K562 (cell line): ENCODE data around the gene TTC13.

Experiments used
- NR2C2 ChIP-seq, 2 experiments: fragments of 200-800 bp in 1 of 2; sonication (Bioruptor generic) in 1 of 2; sonication (generic) in 1 of 2; formaldehyde crosslinking in 1 of 2; IDR thresholded peaks; 2 replicates each; pipeline versions ENCODE4 v1.6.1 to v1.8.0; 2016 to 2022; ENCODE audit warnings: mild to moderate bottlenecking in 1 of 2, missing compliant biosample characterization in 1 of 2, missing genetic modification characterization in 1 of 2, missing genetic modification reagents in 1 of 2
- SMARCC2 ChIP-seq: fragments of 450-650 bp; IDR thresholded peaks from 2 replicates; pipeline ENCODE4 v1.6.1; 2017; ENCODE audit warnings: antibody characterized with exemption, moderate library complexity, mild to moderate bottlenecking, low read depth
- YBX1 ChIP-seq: fragments of 450-650 bp; IDR thresholded peaks from 2 replicates; pipeline ENCODE4 v1.7.1; 2016; ENCODE audit warnings: mild to moderate bottlenecking
- ZBTB7A ChIP-seq: IDR thresholded peaks from 2 replicates; pipeline ENCODE4 v1.6.1; 2011; ENCODE audit warnings: low read depth, mild to moderate bottlenecking, low read length, moderate library complexity, borderline replicate concordance; ENCODE audit not compliant: control insufficient read depth
- ZNF780A ChIP-seq: fragments of 250-450 bp; sonication (Bioruptor Pico); IDR thresholded peaks from 2 replicates; pipeline ENCODE4 v1.5.0; 2021; ENCODE audit warnings: mild to moderate bottlenecking
- TF ChIP-seq, protein P1 (sequence below): sonication (generic); formaldehyde crosslinking; IDR thresholded peaks from 2 replicates; pipeline ENCODE4 v1.8.1; 2022; ENCODE audit warnings: missing genetic modification reagents

DNA sequence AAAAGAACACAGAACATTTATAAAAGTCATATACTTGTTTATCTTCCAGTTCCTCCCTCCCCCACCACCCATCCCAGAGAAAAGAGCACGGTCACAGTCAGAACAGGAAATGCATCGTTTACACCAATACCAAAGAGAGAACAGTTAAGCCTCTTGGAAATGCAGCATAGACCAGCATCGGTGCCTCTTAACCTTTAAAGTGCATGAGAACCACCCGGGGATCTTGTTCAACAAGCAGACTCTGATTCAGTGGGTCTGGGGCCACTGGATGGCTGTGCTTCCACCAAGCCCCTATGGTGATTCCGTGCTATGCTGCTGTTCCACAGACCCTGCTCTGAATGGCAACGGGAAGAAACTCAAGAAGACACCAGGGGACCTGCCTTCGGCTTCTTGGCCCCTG lies 42.2 kb upstream of the TTC13 start:
- TF ChIP-seq NR2C2 (CRISPR knock-in tag; IDR thresholded peaks at IDR 0.05) (no peak), NR2C2 (tag; IDR thresholded peaks at IDR 0.05) (no peak), YBX1 (no peak), ZBTB7A (no peak), ZNF780A (CRISPR knock-in tag) (no peak), SMARCC2 (no peak)
- TF ChIP-seq, protein P1, sequence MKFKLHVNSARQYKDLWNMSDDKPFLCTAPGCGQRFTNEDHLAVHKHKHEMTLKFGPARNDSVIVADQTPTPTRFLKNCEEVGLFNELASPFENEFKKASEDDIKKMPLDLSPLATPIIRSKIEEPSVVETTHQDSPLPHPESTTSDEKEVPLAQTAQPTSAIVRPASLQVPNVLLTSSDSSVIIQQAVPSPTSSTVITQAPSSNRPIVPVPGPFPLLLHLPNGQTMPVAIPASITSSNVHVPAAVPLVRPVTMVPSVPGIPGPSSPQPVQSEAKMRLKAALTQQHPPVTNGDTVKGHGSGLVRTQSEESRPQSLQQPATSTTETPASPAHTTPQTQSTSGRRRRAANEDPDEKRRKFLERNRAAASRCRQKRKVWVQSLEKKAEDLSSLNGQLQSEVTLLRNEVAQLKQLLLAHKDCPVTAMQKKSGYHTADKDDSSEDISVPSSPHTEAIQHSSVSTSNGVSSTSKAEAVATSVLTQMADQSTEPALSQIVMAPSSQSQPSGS (CRISPR knock-in tag), result no peak
